H1 (cell line): ENCODE results near the gene JAKMIP2. TPM values are rescaled to one million over a fixed set of nuclear protein-coding genes. Genes with fewer than 3 reads are reported as not detected.

Experiments used
- CTCF ChIA-PET: fragments of 300-600 bp; sonication (Branson Sonifier 250); formaldehyde crosslinking; loops from one replicate; lab custom pipeline; 2021; ENCODE audit not compliant: partially characterized antibody; lab: Charles Lee
- POLR2A ChIA-PET: fragments of 300-600 bp; sonication (Branson Sonifier 250); formaldehyde crosslinking; loops from one replicate; lab custom pipeline; 2021; ENCODE audit warnings: inconsistent platforms; ENCODE audit not compliant: partially characterized antibody; lab: Charles Lee
- DNase-seq, 2 experiments: peaks; one replicate each; pipeline versions ENCODE4 v3.0.0 to v3.0.0-alpha.2; 2010 to 2022; ENCODE audit warnings: low spot score in 2 of 2, low read depth in 1 of 2, mixed read lengths in 1 of 2
- FAIRE-seq: peaks from 2 replicates; lab custom pipeline; 2011; peaks lifted over from hg19 to GRCh38; lab: Jason Lieb, UNC
- H2AFZ ChIP-seq: 2 replicates; pipeline ENCODE4 v1.8.1; 2012; ENCODE audit warnings: low read length, inconsistent platforms
- H2AK5ac ChIP-seq: 2 replicates; pipeline ENCODE4 v1.6.1; 2013; ENCODE audit warnings: low read depth, low read length
- H2BK120ac ChIP-seq: replicated peaks from 2 replicates; pipeline ENCODE3; 2013; ENCODE audit warnings: low read depth, low read length, inconsistent platforms
- H2BK12ac ChIP-seq: 2 replicates; pipeline ENCODE4 v1.6.1; 2013; ENCODE audit warnings: low read depth, low read length
- H2BK15ac ChIP-seq: 2 replicates; pipeline ENCODE4 v1.6.1; 2013; ENCODE audit warnings: low read length
- H2BK20ac ChIP-seq: 2 replicates; pipeline ENCODE4 v1.6.1; 2013; ENCODE audit warnings: low read length
- H2BK5ac ChIP-seq: 2 replicates; pipeline ENCODE4 v1.6.1; 2013; ENCODE audit warnings: low read depth, low read length
- H3K14ac ChIP-seq: 2 replicates; pipeline ENCODE4 v1.6.1; 2013; ENCODE audit warnings: inconsistent platforms; ENCODE audit not compliant: insufficient read length
- H3K18ac ChIP-seq: 2 replicates; pipeline ENCODE4 v1.6.1; 2013; ENCODE audit warnings: low read length; ENCODE audit errors: extremely low read depth
- H3K23ac ChIP-seq: 2 replicates; pipeline ENCODE4 v1.6.1; 2013; ENCODE audit warnings: inconsistent platforms; ENCODE audit not compliant: insufficient read length
- H3K23me2 ChIP-seq: 2 replicates; pipeline ENCODE4 v1.6.1; 2013; ENCODE audit warnings: low read depth, low read length
- H3K27ac ChIP-seq: 2 replicates; pipeline ENCODE4 v1.6.1; 2011; ENCODE audit warnings: low read depth, low read length, inconsistent platforms
- H3K27me3 ChIP-seq, 4 experiments: replicated peaks in 1 of 4; 1 replicate in 1 of 4; 2 replicates in 3 of 4; pipeline versions ENCODE4 v1.6.1 to v1.8.1; 2011 to 2013; ENCODE audit warnings: low read length in 3 of 4, mild to moderate bottlenecking in 3 of 4, inconsistent platforms in 2 of 4, mixed read lengths in 2 of 4, moderate library complexity in 1 of 4; ENCODE audit not compliant: control insufficient read depth in 3 of 4, insufficient read depth in 3 of 4; ENCODE audit errors: extremely low read depth in 1 of 4
- H3K36me3 ChIP-seq, 4 experiments: 2 replicates each; pipeline versions ENCODE4 v1.6.1 to v1.8.1; 2011 to 2013; ENCODE audit warnings: mild to moderate bottlenecking in 4 of 4, low read length in 3 of 4, moderate library complexity in 2 of 4, control low read depth in 1 of 4, inconsistent platforms in 1 of 4; ENCODE audit not compliant: insufficient read depth in 4 of 4, control insufficient read depth in 2 of 4
- H3K4ac ChIP-seq: replicated peaks from 2 replicates; pipeline ENCODE3; 2013; ENCODE audit warnings: low read length, low read depth, mixed read lengths, inconsistent platforms; ENCODE audit not compliant: insufficient read length
- H3K4me1 ChIP-seq, 4 experiments: replicated peaks in 1 of 4; 1 replicate in 1 of 4; 2 replicates in 3 of 4; pipeline versions ENCODE4 v1.6.1 to v1.8.1; 2011 to 2013; ENCODE audit warnings: low read length in 3 of 4, inconsistent platforms in 2 of 4, mixed read lengths in 1 of 4; ENCODE audit not compliant: insufficient read depth in 4 of 4, control insufficient read depth in 3 of 4
- H3K4me2 ChIP-seq, 2 experiments: 2 replicates each; pipeline versions ENCODE4 v1.6.1 to v1.8.1; 2011 to 2013; ENCODE audit warnings: low read depth in 2 of 2, low read length in 2 of 2, control low read depth in 1 of 2, inconsistent platforms in 1 of 2, mild to moderate bottlenecking in 1 of 2; ENCODE audit not compliant: insufficient read depth in 1 of 2
- H3K4me3 ChIP-seq, 4 experiments: fragments of 200-600, 300-600 bp in 1 of 4; sonication (generic), shearing (Covaris generic), sonication (Bioruptor Twin) in 1 of 4; 2 replicates each; pipeline versions ENCODE4 v1.5.1 to v1.8.1; 2011 to 2016; ENCODE audit warnings: low read length in 4 of 4, low read depth in 3 of 4, control low read depth in 2 of 4, inconsistent platforms in 2 of 4, mild to moderate bottlenecking in 2 of 4, mixed read lengths in 1 of 4, moderate library complexity in 1 of 4; ENCODE audit not compliant: insufficient read depth in 2 of 4; ENCODE audit errors: extremely low read depth in 1 of 4
- H3K56ac ChIP-seq: replicated peaks from 2 replicates; pipeline ENCODE3; 2013; ENCODE audit warnings: low read depth, mild to moderate bottlenecking, mixed read lengths, low read length, inconsistent platforms; ENCODE audit not compliant: insufficient read length
- H3K79me1 ChIP-seq: 2 replicates; pipeline ENCODE4 v1.6.1; 2013; ENCODE audit warnings: low read depth, low read length, control low read depth
- H3K79me2 ChIP-seq, 2 experiments: 2 replicates each; pipeline versions ENCODE4 v1.6.1 to v1.8.1; 2012 to 2013; ENCODE audit warnings: low read length in 2 of 2, mild to moderate bottlenecking in 2 of 2, inconsistent platforms in 1 of 2; ENCODE audit not compliant: insufficient read depth in 2 of 2, control insufficient read depth in 1 of 2
- H3K9ac ChIP-seq, 4 experiments: replicated peaks in 1 of 4; 1 replicate in 1 of 4; 2 replicates in 3 of 4; pipeline versions ENCODE4 v1.6.1 to v1.8.1; 2011 to 2013; ENCODE audit warnings: low read depth in 3 of 4, low read length in 3 of 4, control low read depth in 2 of 4, mild to moderate bottlenecking in 2 of 4, moderate library complexity in 2 of 4, inconsistent platforms in 1 of 4; ENCODE audit errors: extremely low read depth in 1 of 4
- H3K9me3 ChIP-seq, 2 experiments: 2 replicates each; pipeline versions ENCODE4 v1.6.1 to v1.8.1; 2012 to 2013; ENCODE audit warnings: mild to moderate bottlenecking in 2 of 2, moderate library complexity in 2 of 2, control low read depth in 1 of 2, inconsistent platforms in 1 of 2, low read depth in 1 of 2, low read length in 1 of 2, mixed read lengths in 1 of 2; ENCODE audit not compliant: insufficient read depth in 2 of 2
- H4K20me1 ChIP-seq, 2 experiments: replicated peaks in 1 of 2; 2 replicates each; pipeline versions ENCODE3 to v1.8.1; 2011 to 2013; ENCODE audit warnings: inconsistent platforms in 2 of 2, low read length in 2 of 2, mild to moderate bottlenecking in 1 of 2; ENCODE audit not compliant: insufficient read depth in 2 of 2, control insufficient read depth in 1 of 2
- H4K5ac ChIP-seq: 2 replicates; pipeline ENCODE4 v1.6.1; 2013; ENCODE audit warnings: low read length, low read depth, mixed read lengths, inconsistent platforms; ENCODE audit not compliant: insufficient read length
- H4K8ac ChIP-seq: 2 replicates; pipeline ENCODE4 v1.8.0; 2013; ENCODE audit warnings: mild to moderate bottlenecking, moderate library complexity, low read length, inconsistent platforms; ENCODE audit not compliant: insufficient read depth; ENCODE audit errors: extremely low read depth
- H4K91ac ChIP-seq: replicated peaks from 2 replicates; pipeline ENCODE3; 2013; ENCODE audit warnings: low read length, mixed read lengths, inconsistent platforms; ENCODE audit not compliant: insufficient read length
- CEBPB ChIP-seq: IDR thresholded peaks from 2 replicates; pipeline ENCODE4 v1.6.1; 2012; ENCODE audit warnings: low read depth, low read length
- RXRA ChIP-seq: IDR thresholded peaks from 2 replicates; pipeline ENCODE4 v1.6.1; 2011; ENCODE audit warnings: low read depth, mild to moderate bottlenecking, low read length, moderate library complexity; ENCODE audit not compliant: insufficient read depth
- TEAD4 ChIP-seq: IDR thresholded peaks from 2 replicates; pipeline ENCODE4 v1.6.1; 2012; ENCODE audit warnings: low read depth, low read length, inconsistent platforms, mixed read lengths
- YY1 ChIP-seq: IDR thresholded peaks from 2 replicates; pipeline ENCODE4 v1.6.1; 2011; ENCODE audit warnings: low read depth, mild to moderate bottlenecking, low read length
- WGBS, 2 experiments: shearing (Covaris generic) in 1 of 2; methylation state at CpG; one replicate each; pipeline versions ENCODE4 v1.1.6 to v1.1.7; 2013 to 2015; ENCODE audit warnings: low lambda C conversion rate in 2 of 2, mixed read lengths in 2 of 2, inconsistent platforms in 1 of 2, low coverage in 1 of 2, missing lambda C conversion rate in 1 of 2; ENCODE audit not compliant: insufficient replicate concordance in 2 of 2, insufficient coverage in 1 of 2, insufficient read length in 1 of 2; ENCODE audit errors: extremely low coverage in 1 of 2, missing lambda C conversion rate in 1 of 2; 5-methylcytosine and 5-hydroxymethylcytosine counted together
- polyA plus RNA-seq, 7 experiments: library from polyadenylated mRNA; depleted of rRNA in 3 of 7; stranded (reverse) in 5 of 7; unstranded in 2 of 7; fragments of >200 nt in 5 of 7; fragments of 200-250 nt in 2 of 7; gene quantifications; 1 replicate in 5 of 7; 2 replicates in 1 of 7; 4 replicates in 1 of 7; pipeline versions ENCODE4 v1.2.1 to v1.2.3, GENCODE V29; 2011 to 2013; ENCODE audit warnings: missing spikeins in 2 of 7, mixed read lengths in 2 of 7
- total RNA-seq: library from RNA; stranded (reverse); fragmentation: NEBNext Ultra II Directional; extraction: Animal tissue kit (Norgen Biotek cat#: 25700); gene quantifications from 2 replicates; pipeline ENCODE4 v1.2.1, GENCODE V29; 2021

JAKMIP2 gene
- total and polyA plus RNA-seq, 2 of the 8 experiments (the other 6 are each of a cell fraction or from before 2014, with no cell fraction given) = 2.4 to 13.6 TPM

- H3K4me1 ChIP-seq = peaks cover 0 to 13% (median 9%) of the 10 kb centered on the region in 4 experiments; a peak in 3 of 7 replicates
- H3K27ac ChIP-seq = no peak overlapping the region
- no peak overlapping the region for H4K91ac ChIP-seq
- H2BK12ac ChIP-seq = no peak overlapping the region
- peaks cover 0 to 2% of the 10 kb centered on the region in 2 experiments for H4K20me1 ChIP-seq
- no peak overlapping the region for H3K56ac ChIP-seq
- no peak overlapping the region for H3K4me3 ChIP-seq
- no peak overlapping the region for H2BK120ac ChIP-seq
- ChIA-PET CTCF (interaction anchor here (1.2 kb wide), 1 partner anchor 211 kb away, joined by 4 read pairs; no protein-coding TSS in a partner anchor), POLR2A (interaction anchor here (1.6 kb wide), 1 partner anchor 20 kb away, joined by 3 read pairs; no protein-coding TSS in a partner anchor)
- H3K79me1 ChIP-seq = no peaks in the 10 kb centered on the region
- no peak overlapping the region for H2BK20ac ChIP-seq
- FAIRE-seq (no peak), DNase-seq (no peak)
- no peak overlapping the region for H3K18ac ChIP-seq
- no peak overlapping the region for H3K4ac ChIP-seq
- H3K27me3 ChIP-seq = no peaks in the 10 kb centered on the region
- TF ChIP-seq YY1 = peak; percentile 27; the same call in 1 of the 2 replicates
- TF ChIP-seq TEAD4 = peak; percentile 35; the same call in 1 of the 2 replicates
- TF ChIP-seq RXRA = no peak
- TF ChIP-seq CEBPB = 0 out of 2 replicates have a peak, but pooled peaks have one; percentile 14
- H4K5ac ChIP-seq = peak overlapping the region; percentile 7
- H3K9me3 ChIP-seq = no peaks in the 10 kb centered on the region
- WGBS, 2 experiments = 73% methylated on average over 4 of the region's 4 CpGs; no CpG with 5 or more reads in 1 of the 2 experiments
- no peak overlapping the region for H2AK5ac ChIP-seq
- 0 out of 2 replicates have a peak overlapping the region, but pooled peaks have one; percentile 21 for H2BK5ac ChIP-seq
- peaks cover 0 to 27% (median 13%) of the 10 kb centered on the region in 4 experiments; a peak in 4 of 8 replicates for H3K36me3 ChIP-seq
- no peak overlapping the region for H3K9ac ChIP-seq
- peaks cover 0 to 29% of the 10 kb centered on the region in 2 experiments; a peak in 2 of 4 replicates for H3K79me2 ChIP-seq
- no peak overlapping the region for H4K8ac ChIP-seq
- H3K14ac ChIP-seq = no peak overlapping the region
- H3K23ac ChIP-seq = no peak overlapping the region
- H3K23me2 ChIP-seq = no peaks in the 10 kb centered on the region
- H2AFZ ChIP-seq = no peak overlapping the region
- H3K4me2 ChIP-seq = 0 out of 4 replicates have a peak overlapping the region, but pooled peaks of 1 of the 2 experiments have one; percentile 9
- no peak overlapping the region for H2BK15ac ChIP-seq
These were observed 171.0 kb downstream of the JAKMIP2 start for GRCh38 chr5:147611483-147611882.
